Astrocyte (in vitro differentiated cells and primary cell): ENCODE results near the gene CACNA1D. TPM values are rescaled to one million over a fixed set of nuclear protein-coding genes. Genes with fewer than 3 reads are reported as not detected.

ENCODE experiments used
- DNase-seq: peaks from one replicate; pipeline ENCODE4 v3.0.0-alpha.2; 2010; ENCODE audit warnings: low read depth
- FAIRE-seq: peaks from 2 replicates; lab custom pipeline; 2011; peaks lifted over from hg19 to GRCh38; lab: Jason Lieb, UNC
- H2AFZ ChIP-seq: 2 replicates; pipeline ENCODE4 v1.6.0; 2012; ENCODE audit warnings: low read depth, low read length, inconsistent platforms
- H3K27ac ChIP-seq: 2 replicates; pipeline ENCODE4 v1.5.1; 2011; ENCODE audit warnings: low read depth, low read length, inconsistent platforms
- H3K27me3 ChIP-seq: 2 replicates; pipeline ENCODE4 v1.6.0; 2011; ENCODE audit warnings: low read length, inconsistent platforms; ENCODE audit not compliant: insufficient read depth
- H3K36me3 ChIP-seq: 2 replicates; pipeline ENCODE4 v1.5.1; 2011; ENCODE audit warnings: low read length, inconsistent platforms; ENCODE audit not compliant: insufficient read depth
- H3K4me1 ChIP-seq: 2 replicates; pipeline ENCODE4 v1.5.1; 2011; ENCODE audit warnings: low read length, inconsistent platforms; ENCODE audit not compliant: insufficient read depth
- H3K4me2 ChIP-seq: 2 replicates; pipeline ENCODE4 v1.6.0; 2012; ENCODE audit warnings: low read length, inconsistent platforms
- H3K4me3 ChIP-seq: 2 replicates; pipeline ENCODE4 v1.5.1; 2011; ENCODE audit warnings: low read depth, mild to moderate bottlenecking, low read length, inconsistent platforms; ENCODE audit not compliant: insufficient read depth
- H3K79me2 ChIP-seq: 2 replicates; pipeline ENCODE4 v1.6.0; 2012; ENCODE audit warnings: mild to moderate bottlenecking, low read length, inconsistent platforms; ENCODE audit not compliant: insufficient read depth
- H3K9ac ChIP-seq: 2 replicates; pipeline ENCODE4 v1.6.0; 2012; ENCODE audit warnings: mild to moderate bottlenecking, low read length, inconsistent platforms
- H3K9me3 ChIP-seq: 2 replicates; pipeline ENCODE4 v1.5.1; 2012; ENCODE audit warnings: low read depth, mild to moderate bottlenecking, low read length, inconsistent platforms; ENCODE audit not compliant: insufficient read depth
- H4K20me1 ChIP-seq: 2 replicates; pipeline ENCODE4 v1.6.0; 2012; ENCODE audit warnings: low read length, inconsistent platforms; ENCODE audit not compliant: insufficient read depth
- H3K27ac Mint-ChIP-seq: one replicate; pipeline ENCODE4 v1.8.0; 2021; ENCODE audit warnings: mild to moderate bottlenecking, mixed read lengths; ENCODE audit not compliant: unreplicated experiment
- H3K27me3 Mint-ChIP-seq: one replicate; pipeline ENCODE4 v1.8.0; 2021; ENCODE audit warnings: low read depth, mixed read lengths; ENCODE audit not compliant: unreplicated experiment
- H3K36me3 Mint-ChIP-seq: one replicate; pipeline ENCODE4 v1.8.0; 2021; ENCODE audit warnings: low read depth, mixed read lengths; ENCODE audit not compliant: unreplicated experiment
- H3K4me1 Mint-ChIP-seq: one replicate; pipeline ENCODE4 v1.8.0; 2021; ENCODE audit warnings: low read depth, mixed read lengths; ENCODE audit not compliant: unreplicated experiment
- H3K4me3 Mint-ChIP-seq: one replicate; pipeline ENCODE4 v1.8.0; 2021; ENCODE audit warnings: mild to moderate bottlenecking, moderate library complexity, mixed read lengths; ENCODE audit not compliant: unreplicated experiment
- H3K9me3 Mint-ChIP-seq: one replicate; pipeline ENCODE4 v1.8.0; 2021; ENCODE audit warnings: mild to moderate bottlenecking, mixed read lengths; ENCODE audit not compliant: unreplicated experiment
- EZH2 ChIP-seq: IDR thresholded peaks from 2 replicates; pipeline ENCODE4 v1.6.1; 2012; ENCODE audit warnings: mild to moderate bottlenecking, low read length, inconsistent platforms; ENCODE audit not compliant: insufficient read depth
- total RNA-seq: library from RNA; stranded (reverse); gene quantifications from 2 replicates; pipeline ENCODE4 v1.2.1, GENCODE V29; 2021
- TF ChIP-seq, protein P1 (sequence below): IDR thresholded peaks from 2 replicates; pipeline ENCODE4 v1.5.1; 2011; ENCODE audit warnings: low read depth, mild to moderate bottlenecking, inconsistent platforms, low read length, moderate library complexity; ENCODE audit not compliant: insufficient read depth

Gene CACNA1D
- total RNA-seq, 1 donor from 2014 or later: 0.41 TPM

DNA sequence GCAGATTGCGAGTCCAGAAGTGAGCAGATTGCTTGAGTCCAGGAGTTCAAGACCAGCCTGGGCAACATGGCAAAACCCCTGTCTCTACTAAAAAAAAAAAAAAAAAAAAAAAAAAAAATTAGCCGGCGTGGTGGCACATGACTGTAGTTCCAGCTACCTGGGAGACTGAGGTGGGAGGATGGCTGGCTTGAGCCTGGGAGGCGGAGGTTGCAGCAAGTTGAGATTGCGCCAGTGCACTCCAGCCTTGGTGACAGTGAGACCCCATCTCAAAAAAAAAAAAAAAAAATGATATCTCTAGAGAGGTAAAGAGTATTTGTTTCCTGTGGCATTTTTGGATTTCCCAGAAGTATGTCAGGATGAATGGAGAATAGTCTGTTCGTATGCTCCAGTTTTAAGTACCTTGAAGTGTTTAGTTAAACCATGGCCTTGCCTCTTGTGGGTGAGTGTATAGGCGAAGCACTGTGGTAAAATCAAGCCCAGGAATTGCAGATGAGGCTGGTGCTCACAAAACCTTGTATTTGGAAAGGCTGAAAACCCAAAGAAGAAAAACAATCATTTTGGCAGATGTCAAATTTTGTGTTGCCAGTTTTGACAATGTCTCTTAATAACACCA, 5.9 kb downstream of the CACNA1D start:
- DNase-seq: no peak
- Histone ChIP-seq H4K20me1 (no peaks in the 10 kb centered on the region), H3K4me3 (no peak overlapping the region), H3K4me1 (peaks cover 7% of the 10 kb centered on the region), H3K9me3 (no peaks in the 10 kb centered on the region), H2AFZ (no peak overlapping the region), H3K9ac (no peak overlapping the region), H3K36me3 (no peaks in the 10 kb centered on the region), H3K4me2 (no peak overlapping the region), H3K27me3 (peaks cover 10% of the 10 kb centered on the region), H3K79me2 (no peaks in the 10 kb centered on the region), H3K27ac (no peak overlapping the region)
- FAIRE-seq: no peak
- TF ChIP-seq EZH2: no peak
- TF ChIP-seq, protein P1, sequence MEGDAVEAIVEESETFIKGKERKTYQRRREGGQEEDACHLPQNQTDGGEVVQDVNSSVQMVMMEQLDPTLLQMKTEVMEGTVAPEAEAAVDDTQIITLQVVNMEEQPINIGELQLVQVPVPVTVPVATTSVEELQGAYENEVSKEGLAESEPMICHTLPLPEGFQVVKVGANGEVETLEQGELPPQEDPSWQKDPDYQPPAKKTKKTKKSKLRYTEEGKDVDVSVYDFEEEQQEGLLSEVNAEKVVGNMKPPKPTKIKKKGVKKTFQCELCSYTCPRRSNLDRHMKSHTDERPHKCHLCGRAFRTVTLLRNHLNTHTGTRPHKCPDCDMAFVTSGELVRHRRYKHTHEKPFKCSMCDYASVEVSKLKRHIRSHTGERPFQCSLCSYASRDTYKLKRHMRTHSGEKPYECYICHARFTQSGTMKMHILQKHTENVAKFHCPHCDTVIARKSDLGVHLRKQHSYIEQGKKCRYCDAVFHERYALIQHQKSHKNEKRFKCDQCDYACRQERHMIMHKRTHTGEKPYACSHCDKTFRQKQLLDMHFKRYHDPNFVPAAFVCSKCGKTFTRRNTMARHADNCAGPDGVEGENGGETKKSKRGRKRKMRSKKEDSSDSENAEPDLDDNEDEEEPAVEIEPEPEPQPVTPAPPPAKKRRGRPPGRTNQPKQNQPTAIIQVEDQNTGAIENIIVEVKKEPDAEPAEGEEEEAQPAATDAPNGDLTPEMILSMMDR: no peak
- no peak overlapping the region for H3K4me3 Mint-ChIP-seq
- H3K27ac Mint-ChIP-seq: no peak overlapping the region
- no peaks in the 10 kb centered on the region for H3K36me3 Mint-ChIP-seq
- peaks cover 15% of the 10 kb centered on the region for H3K27me3 Mint-ChIP-seq
- H3K4me1 Mint-ChIP-seq: peaks cover 10% of the 10 kb centered on the region
- H3K9me3 Mint-ChIP-seq: no peaks in the 10 kb centered on the region

DNA sequence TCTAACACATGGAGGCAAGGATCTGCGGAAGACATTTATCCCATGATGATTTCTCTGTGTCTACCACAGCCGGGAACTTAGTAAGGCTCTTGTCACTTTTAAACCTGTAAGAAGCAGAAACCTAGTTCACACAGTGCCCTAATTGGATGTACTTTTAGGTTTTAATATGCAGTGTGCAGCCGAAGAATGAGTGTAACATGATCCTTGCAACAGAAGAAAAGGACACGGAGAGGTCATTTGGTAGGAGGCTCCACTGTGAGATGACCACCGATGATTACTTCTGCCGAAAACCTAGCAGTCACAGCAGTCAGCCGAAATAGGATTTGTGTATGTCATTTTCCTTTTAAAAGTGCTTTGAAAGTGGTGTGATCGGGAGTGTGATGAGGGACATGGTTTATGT, 6.8 kb downstream of the CACNA1D start:
- peaks cover 10% of the 10 kb centered on the region for H3K4me1 Mint-ChIP-seq
- Histone ChIP-seq H2AFZ (no peak overlapping the region), H3K4me1 (no peaks in the 10 kb centered on the region), H3K36me3 (no peaks in the 10 kb centered on the region), H3K79me2 (no peaks in the 10 kb centered on the region), H3K9me3 (no peaks in the 10 kb centered on the region), H3K9ac (no peak overlapping the region), H3K4me2 (no peak overlapping the region), H3K27me3 (peaks cover 4% of the 10 kb centered on the region), H3K4me3 (no peak overlapping the region), H3K27ac (no peak overlapping the region), H4K20me1 (no peaks in the 10 kb centered on the region)
- no peaks in the 10 kb centered on the region for H3K9me3 Mint-ChIP-seq
- H3K36me3 Mint-ChIP-seq: no peaks in the 10 kb centered on the region
- H3K4me3 Mint-ChIP-seq: no peak overlapping the region
- peaks cover 14% of the 10 kb centered on the region for H3K27me3 Mint-ChIP-seq
- FAIRE-seq (no peak), DNase-seq (no peak)
- TF ChIP-seq, protein P1: no peak
- TF ChIP-seq EZH2: no peak
- no peak overlapping the region for H3K27ac Mint-ChIP-seq

DNA sequence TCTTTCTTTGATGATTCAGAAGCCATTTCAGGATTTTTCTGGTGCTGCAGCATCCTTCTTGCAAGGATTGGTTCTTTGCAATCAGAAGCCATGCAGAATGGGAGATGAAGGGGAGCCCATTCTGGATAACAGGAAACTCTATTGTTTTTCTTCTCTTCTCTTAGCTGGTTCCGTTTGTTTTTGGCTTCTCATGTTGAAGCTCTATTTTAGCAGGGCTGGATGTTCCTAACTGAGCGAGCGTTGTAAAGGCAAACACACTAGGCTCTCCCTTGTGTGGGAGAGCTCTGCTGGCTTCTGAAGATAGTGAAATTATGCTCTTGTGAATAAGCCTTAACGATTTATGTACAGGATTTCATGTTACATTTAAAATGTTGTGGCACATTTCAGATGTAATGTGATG, 8.3 kb downstream of the CACNA1D start:
- Histone ChIP-seq H2AFZ (no peak overlapping the region), H3K9me3 (no peaks in the 10 kb centered on the region), H4K20me1 (no peaks in the 10 kb centered on the region), H3K4me1 (no peaks in the 10 kb centered on the region), H3K79me2 (no peaks in the 10 kb centered on the region), H3K4me2 (no peak overlapping the region), H3K36me3 (no peaks in the 10 kb centered on the region), H3K4me3 (no peak overlapping the region), H3K27me3 (no peaks in the 10 kb centered on the region), H3K27ac (no peak overlapping the region), H3K9ac (no peak overlapping the region)
- H3K9me3 Mint-ChIP-seq: no peaks in the 10 kb centered on the region
- FAIRE-seq: no peak
- TF ChIP-seq, protein P1: no peak
- no peak for TF ChIP-seq EZH2
- no peak for DNase-seq
- no peaks in the 10 kb centered on the region for H3K36me3 Mint-ChIP-seq
- peaks cover 9% of the 10 kb centered on the region for H3K4me1 Mint-ChIP-seq
- H3K27me3 Mint-ChIP-seq: peaks cover 5% of the 10 kb centered on the region
- H3K4me3 Mint-ChIP-seq: no peak overlapping the region
- H3K27ac Mint-ChIP-seq: no peak overlapping the region
